GM18498 (cell line): ENCODE results near the gene C10orf105.

Experiments used
- ATAC-seq: cut with Tn5 transposase; IDR thresholded peaks from one replicate; pipeline ENCODE4 v1.9.1; 2021; ENCODE audit warnings: mild to moderate bottlenecking, moderate library complexity; ENCODE audit not compliant: unreplicated experiment

C10orf105 gene

DNA sequence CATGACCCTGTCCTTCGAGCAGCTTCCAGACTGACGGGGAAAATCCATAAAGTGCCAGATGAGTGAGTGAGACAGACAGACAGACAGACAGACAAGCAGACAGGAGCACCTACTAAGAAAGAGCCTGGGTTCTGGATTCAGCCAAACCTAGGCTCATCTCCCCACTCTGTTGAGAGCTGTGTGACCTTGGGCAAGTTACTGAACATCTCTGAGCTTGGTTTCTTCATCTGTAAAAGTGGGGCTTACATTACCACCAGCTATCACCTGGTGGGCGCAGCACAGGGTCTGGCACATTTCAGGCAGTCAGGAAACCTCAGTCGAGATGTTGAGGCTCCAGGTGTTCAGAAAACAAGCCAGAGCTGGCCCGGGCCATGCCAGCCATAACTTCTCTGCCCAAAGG is 37.6 kb downstream of the C10orf105 start:
- ATAC-seq = no peak

DNA sequence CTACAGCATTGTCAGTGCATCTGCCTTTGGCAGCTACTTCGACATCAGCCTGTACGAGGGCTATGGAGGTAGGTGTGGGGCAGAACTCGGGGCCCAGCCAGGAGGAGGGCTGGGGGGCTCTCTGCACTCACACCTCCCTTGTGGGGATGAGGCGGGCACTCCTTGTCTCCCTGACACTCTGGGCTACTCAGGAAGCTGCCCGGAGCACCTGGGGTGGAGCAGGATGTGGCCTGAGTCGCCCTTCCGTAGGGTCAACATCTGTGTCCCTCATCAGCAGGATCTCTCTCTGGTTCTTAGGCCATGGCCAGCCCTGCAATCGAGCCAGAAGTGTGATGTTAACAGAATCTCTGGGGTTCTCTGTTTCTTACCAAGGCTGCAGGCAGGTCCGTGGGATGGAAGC is 40.2 kb downstream of the C10orf105 start:
- no peak for ATAC-seq

DNA sequence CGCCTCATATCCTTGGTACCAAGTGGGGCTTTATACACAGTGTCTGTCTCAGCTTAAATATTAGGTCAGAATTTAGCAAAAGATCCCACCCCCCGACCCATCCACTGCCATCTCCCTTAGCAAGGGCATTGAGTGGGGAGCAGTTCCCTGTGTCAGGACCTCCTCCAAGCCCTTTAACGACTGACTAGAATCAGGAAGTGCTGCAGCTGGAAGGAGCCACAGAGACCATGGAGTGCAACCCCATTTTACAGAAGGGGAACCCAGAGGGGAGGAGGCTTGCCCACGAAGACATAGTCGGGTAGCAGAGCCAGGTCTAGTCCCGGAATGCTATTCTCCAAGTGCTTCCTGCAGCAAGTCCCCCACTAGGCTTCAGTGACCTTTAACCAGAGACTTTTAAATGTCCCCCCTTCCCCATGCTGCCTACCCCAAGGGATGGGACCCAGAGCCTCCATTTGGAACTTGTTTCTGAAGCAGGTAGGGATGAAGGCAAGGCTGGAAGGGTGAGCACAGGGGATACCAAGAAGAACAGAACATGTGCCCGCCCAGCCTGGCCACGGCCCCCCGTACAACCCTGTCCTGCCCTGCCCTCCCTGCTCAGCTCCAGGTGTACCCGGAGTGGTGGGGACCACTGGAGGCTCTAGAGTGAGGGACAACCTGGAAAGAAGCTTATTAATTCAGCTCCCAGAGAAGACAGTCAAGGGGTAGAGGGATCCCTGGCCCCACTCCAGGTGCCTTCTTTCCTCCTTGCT is 41.3 kb downstream of the C10orf105 start:
- no peak for ATAC-seq

DNA sequence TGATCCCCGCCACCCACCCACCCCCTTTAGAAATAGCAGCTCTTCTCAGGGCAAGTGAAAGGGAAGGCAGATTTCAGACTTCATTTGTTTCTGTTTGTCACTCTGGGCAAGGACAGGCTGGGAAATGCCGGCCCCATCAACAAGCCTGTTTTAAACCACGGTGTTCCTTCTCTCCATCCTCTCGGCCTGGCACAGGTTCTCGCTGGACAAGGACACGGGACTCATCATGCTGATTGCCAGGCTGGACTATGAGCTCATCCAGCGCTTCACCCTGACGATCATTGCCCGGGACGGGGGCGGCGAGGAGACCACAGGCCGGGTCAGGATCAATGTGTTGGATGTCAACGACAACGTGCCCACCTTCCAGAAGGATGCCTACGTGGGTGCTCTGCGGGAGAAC is 42.3 kb downstream of the C10orf105 start:
- no peak for ATAC-seq

- no peak for ATAC-seq
These were observed 44.1 kb downstream of the C10orf105 start for GRCh38 chr10:71675295-71675970.

- no peak for ATAC-seq
These were observed 47.3 kb downstream of the C10orf105 start for GRCh38 chr10:71671994-71672946.

DNA sequence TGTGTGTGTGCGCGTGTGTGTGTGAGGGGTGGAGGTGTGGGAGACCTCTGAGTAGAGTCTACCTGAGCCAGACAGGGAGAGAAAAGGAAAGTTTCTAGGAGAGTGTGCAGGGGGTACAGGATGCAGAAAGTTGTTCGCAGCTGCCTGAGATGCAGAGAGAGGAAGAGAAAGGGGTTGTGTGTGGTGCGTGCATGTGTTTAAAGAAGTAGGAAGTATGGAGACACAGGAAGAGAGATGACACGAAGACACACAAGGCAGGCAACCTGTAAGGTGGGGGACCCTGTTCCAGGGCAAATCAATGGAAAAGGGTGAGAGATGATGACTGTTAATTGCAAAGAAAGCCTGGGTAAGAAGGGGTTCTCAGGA is 52.2 kb downstream of the C10orf105 start:
- no peak for ATAC-seq

DNA sequence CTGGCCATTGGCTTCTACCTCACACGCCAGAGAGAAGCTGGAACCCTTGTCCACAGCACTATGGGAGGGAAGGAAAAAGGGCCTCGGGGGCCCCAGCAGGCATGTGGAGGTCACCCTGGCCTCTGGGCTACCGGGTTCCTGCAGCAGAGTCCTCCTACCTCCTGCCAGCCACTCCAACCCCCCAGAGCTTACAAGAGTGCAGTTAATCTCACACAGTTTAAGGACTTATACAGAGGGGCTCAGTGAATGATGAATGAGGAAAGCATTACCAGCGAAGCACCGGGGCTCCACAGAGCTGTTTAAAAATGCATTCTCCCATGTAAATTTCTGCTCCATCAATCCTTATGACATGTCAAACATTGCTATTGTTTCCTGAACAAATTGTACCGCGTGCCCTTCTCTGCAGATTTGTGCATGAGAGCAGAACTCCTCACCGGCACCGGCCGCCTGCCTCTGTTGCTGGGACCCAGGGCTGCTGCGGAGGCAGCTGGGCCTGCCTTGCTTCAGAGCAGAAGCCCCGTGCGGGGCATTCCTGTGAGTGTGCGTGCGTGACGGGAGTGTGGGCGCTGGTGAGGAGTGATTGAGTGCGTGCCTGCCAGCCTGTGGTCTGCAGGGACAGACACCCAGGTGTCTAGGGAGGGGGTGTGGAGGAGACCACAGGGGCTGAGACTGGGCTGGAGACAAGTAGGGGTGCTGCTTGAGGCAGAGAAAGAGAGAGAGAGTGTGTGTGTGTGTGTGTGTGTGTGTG is 52.8 kb downstream of the C10orf105 start:
- ATAC-seq = no peak

GRCh38 chr10:71665456-71665855 is 54.1 kb downstream of the C10orf105 start:
- ATAC-seq = no peak

DNA sequence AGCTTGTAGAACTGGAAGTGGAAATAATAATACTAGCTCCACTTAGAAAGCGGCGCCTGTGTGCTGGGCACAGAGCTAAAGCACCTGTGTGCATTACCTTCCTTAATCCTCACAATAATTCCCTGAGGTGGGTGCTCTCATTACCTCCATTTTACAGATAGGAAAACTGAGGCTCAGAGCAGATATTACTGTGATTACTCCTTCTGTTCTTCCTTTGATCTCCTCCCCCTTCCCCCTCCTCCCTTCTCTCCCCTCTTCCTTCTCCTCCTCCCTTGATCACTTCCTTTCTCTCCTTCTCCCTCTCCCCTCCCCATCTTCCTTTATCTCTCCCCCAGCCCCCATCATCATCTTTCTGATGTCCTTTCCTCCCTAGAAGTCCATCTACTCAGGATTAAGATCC is 55.0 kb downstream of the C10orf105 start:
- no peak for ATAC-seq

DNA sequence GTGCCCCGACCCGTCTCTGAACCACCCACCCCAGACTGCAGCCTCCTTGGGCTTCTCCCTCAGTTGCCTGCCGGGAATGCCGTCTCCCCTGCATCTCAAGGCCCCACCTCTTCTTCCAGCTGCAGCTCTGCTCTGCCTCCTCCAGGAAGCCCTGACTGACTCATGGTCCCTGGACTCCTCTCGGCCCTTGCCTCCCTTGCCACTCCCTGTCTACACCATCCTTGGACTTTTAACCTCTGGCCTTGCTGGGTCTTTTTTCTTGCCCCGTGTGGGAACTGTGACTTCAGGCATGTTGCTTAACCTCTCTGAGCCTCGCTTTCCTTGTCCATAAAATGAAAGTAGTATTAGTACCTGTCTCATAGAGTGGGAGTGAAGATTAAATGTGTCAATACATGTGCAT is 56.3 kb downstream of the C10orf105 start:
- ATAC-seq = no peak

- no peak for ATAC-seq
These were observed 57.7 kb downstream of the C10orf105 start for GRCh38 chr10:71661779-71662336.
